ENCODE data around the gene PRKCG.

GRCh38 chr19:53865918-53866864 is 15.8 kb upstream of the PRKCG start:
- TF ChIP-seq EZH2phosphoT487 (IDR thresholded peaks at IDR 0.05; ENCODE audit: insufficient read depth, low read depth) (no peak), EZH2 (IDR thresholded peaks at IDR 0.05; ENCODE audit: insufficient read depth, poor library complexity, severe bottlenecking) (no peak)

Data from GM23248 (cell line).